Right lobe of liver (tissue), 6 donors: ENCODE measurements around the gene GPC5. TPM values are rescaled to one million over a fixed set of nuclear protein-coding genes. Genes with fewer than 3 reads are reported as not detected.

Experiments used
- ATAC-seq, 4 donors: fragments of 200-7000 bp; cut with Tn5 transposase; one replicate each; pipeline ENCODE4 v1.9.1; 2020; ENCODE audit warnings: mild to moderate bottlenecking in 4 of 4, moderate library complexity in 4 of 4
- DNase-seq, 3 donors: peaks; one replicate each; pipeline ENCODE4 v3.0.0-alpha.2; 2020
- H3K27ac ChIP-seq, 3 donors: fragments of 200-600 bp; one replicate each; pipeline ENCODE4 v1.8.0; 2022
- H3K27me3 ChIP-seq, 2 donors: fragments of 200-600 bp; one replicate each; pipeline ENCODE4 v1.8.0; 2022
- H3K36me3 ChIP-seq, 4 donors: fragments of 200-600 bp; sonication (generic) in 1 of 4; one replicate each; pipeline versions ENCODE4 v1.5.1 to v1.8.0; 2017 to 2022; ENCODE audit warnings: control low read depth in 1 of 4
- H3K4me1 ChIP-seq, 4 donors: fragments of 200-600 bp; sonication (generic) in 1 of 4; one replicate each; pipeline versions ENCODE4 v1.5.1 to v1.8.0; 2017 to 2022; ENCODE audit warnings: control low read depth in 1 of 4
- H3K4me3 ChIP-seq, 3 donors: fragments of 200-600 bp; one replicate each; pipeline ENCODE4 v1.8.0; 2022
- H3K9me3 ChIP-seq, 4 donors: fragments of 200-600 bp; sonication (generic) in 1 of 4; one replicate each; pipeline versions ENCODE4 v1.5.1 to v1.8.0; 2017 to 2022; ENCODE audit warnings: control low read depth in 1 of 4
- CTCF ChIP-seq, 4 donors: fragments of 200-600 bp in 3 of 4; fragments of 450-650 bp in 1 of 4; IDR thresholded peaks; one replicate each; pipeline versions ENCODE4 v1.5.1 to v1.8.0; 2016 to 2022; ENCODE audit warnings: antibody characterized with exemption in 4 of 4, mild to moderate bottlenecking in 2 of 4
- POLR2A ChIP-seq: fragments of 450-650 bp; IDR thresholded peaks from one replicate; pipeline ENCODE4 v1.6.1; 2017; ENCODE audit warnings: antibody characterized with exemption, mild to moderate bottlenecking
- WGBS: methylation state at CpG from one replicate; pipeline ENCODE4 v1.1.6; 2018; ENCODE audit warnings: low coverage, low lambda C conversion rate; ENCODE audit not compliant: insufficient coverage; ENCODE audit errors: missing lambda C conversion rate; 5-methylcytosine and 5-hydroxymethylcytosine counted together
- intact Hi-C, 2 donors: fragments of 100-400 bp; cut with DNase I; formaldehyde crosslinking; loops; one replicate each; pipeline versions ENCODE4 v1.11.2 to v1.14.1; 2022
- total RNA-seq, 6 experiments: library from RNA; depleted of rRNA in 2 of 6; stranded (reverse); fragments of >200 nt in 2 of 6; fragmentation: NEBNext Ultra II Directional in 3 of 6; extraction: Animal tissue kit (Norgen Biotek cat#: 25700) in 3 of 6; gene quantifications; one replicate each; pipeline versions ENCODE4 v1.1.0 to v1.2.4, GENCODE V29; 2016 to 2023
- donor health status: DM: no; HTN: yes; CAD: no.
- donor health status: DM: no; HTN: no; CAD: no.
- donor health status: DM: no; HTN: no; CAD: no.
- donor health status: DM: no; HTN: yes; CAD: no.
- donor health status: DM: no; HTN: yes; CAD: no.

The GPC5 gene
- total RNA-seq, 6 experiments from 2014 or later = 0.12 to 0.99 (median 0.66) TPM

- intact Hi-C loops = no loop called here
These were observed 13.5 kb upstream of the GPC5 start for GRCh38 chr13:91384896-91385295.

GRCh38 chr13:91389186-91389585 is 9.2 kb upstream of the GPC5 start:
- no peak for TF ChIP-seq CTCF (IDR thresholded peaks at IDR 0.05)
- no peak for TF ChIP-seq POLR2A
- WGBS = 86% methylated on average over 2 of the region's 2 CpGs
- ATAC-seq (no peak), DNase-seq (no peak)
- H3K27ac ChIP-seq = no peak overlapping the region
- H3K36me3 ChIP-seq = no peaks in the 10 kb centered on the region
- intact Hi-C loops = no loop called here
- no peaks in the 10 kb centered on the region for H3K9me3 ChIP-seq
- no peak overlapping the region for H3K4me3 ChIP-seq
- H3K4me1 ChIP-seq = no peaks in the 10 kb centered on the region
- no peaks in the 10 kb centered on the region for H3K27me3 ChIP-seq

More at GRCh38 chr13:91384896-91385295, 13.5 kb upstream of the GPC5 start:
- Histone ChIP-seq H3K9me3 (no peaks in the 10 kb centered on the region), H3K36me3 (no peaks in the 10 kb centered on the region), H3K4me1 (no peaks in the 10 kb centered on the region), H3K27me3 (no peaks in the 10 kb centered on the region), H3K27ac (no peak overlapping the region), H3K4me3 (no peak overlapping the region)
- ATAC-seq = no peak
- no peak for DNase-seq
- 71% methylated on average over 2 of the region's 2 CpGs for WGBS
- TF ChIP-seq CTCF (IDR thresholded peaks at IDR 0.05) (no peak), POLR2A (no peak)

- 88% methylated on average over 1 of the region's 1 CpG for WGBS
- Histone ChIP-seq H3K27me3 (peaks cover 0 to 6% of the 10 kb centered on the region in 2 donors), H3K36me3 (no peaks in the 10 kb centered on the region), H3K9me3 (no peaks in the 10 kb centered on the region), H3K4me3 (no peak overlapping the region), H3K27ac (no peak overlapping the region), H3K4me1 (peaks cover 0 to 11% (median 3%) of the 10 kb centered on the region in 4 donors)
- no peak for TF ChIP-seq POLR2A
- no peak for TF ChIP-seq CTCF (IDR thresholded peaks at IDR 0.05)
- no peak for DNase-seq
- intact Hi-C loops = no loop called here
- ATAC-seq = no peak
These were observed 826 bp upstream of the GPC5 start for GRCh38 chr13:91397595-91397994.

GRCh38 chr13:91399189-91400062 is 1.0 kb downstream of the GPC5 start:
- DNase-seq (no peak), ATAC-seq (peak; percentile 8 to 38 (median 24))
- no peak for TF ChIP-seq CTCF (IDR thresholded peaks at IDR 0.05)
- no peak for TF ChIP-seq POLR2A
- intact Hi-C loops = no loop called here
- Histone ChIP-seq H3K4me1 (peaks cover 0 to 11% (median 3%) of the 10 kb centered on the region in 4 donors), H3K9me3 (no peaks in the 10 kb centered on the region), H3K36me3 (no peaks in the 10 kb centered on the region), H3K27ac (no peak overlapping the region), H3K4me3 (peak overlapping the region; percentile 52 to 63 (median 53)), H3K27me3 (peaks cover 0 to 6% of the 10 kb centered on the region in 2 donors)
- 18% methylated on average over 16 of the region's 44 CpGs for WGBS
